ENCODE results near the gene HOXB1.

Gene HOXB1

GRCh38 chr17:48554412-48555257 lies 23.8 kb upstream of the HOXB1 start:
- no peak for DNase-seq (ENCODE audit: low read depth)

DNA sequence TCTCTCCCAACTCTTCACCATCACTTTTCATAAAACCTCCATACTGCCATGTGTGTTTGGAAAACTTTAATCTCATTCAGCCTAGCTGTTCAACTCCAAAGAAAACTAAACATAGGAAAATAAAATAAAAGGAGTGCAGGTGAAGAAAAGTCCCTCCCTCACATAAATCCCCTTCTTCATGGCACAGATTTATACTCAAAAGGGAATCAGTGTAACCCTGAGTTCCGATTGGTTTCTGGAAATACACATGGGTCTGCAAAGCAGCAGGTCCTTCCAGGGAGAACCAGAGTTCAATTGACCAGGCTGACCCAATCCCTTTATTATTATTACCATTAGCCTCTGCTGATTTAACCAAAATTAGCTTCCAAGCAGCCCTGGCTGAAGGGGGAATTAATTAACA lies 23.0 kb upstream of the HOXB1 start:
- DNase-seq (ENCODE audit: low read depth), result no peak

DNA sequence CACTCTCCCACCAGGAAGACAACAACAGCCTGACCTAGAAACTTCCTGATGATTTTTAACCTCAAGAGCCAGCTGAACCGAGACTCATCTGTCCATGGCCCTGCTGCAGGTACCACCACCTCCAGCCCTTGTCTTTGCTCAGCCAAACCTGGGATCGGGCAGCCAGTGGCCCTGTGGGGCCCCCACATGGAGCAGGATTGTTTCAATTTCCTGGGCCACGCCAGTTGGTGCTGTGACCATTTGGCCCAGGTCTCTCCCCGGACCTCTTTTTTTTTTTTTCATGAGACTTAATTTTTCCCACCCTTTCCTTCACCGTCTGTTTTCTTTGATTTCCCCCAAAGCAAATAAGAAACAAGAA lies 22.4 kb upstream of the HOXB1 start:
- no peak for DNase-seq (ENCODE audit: low read depth)

DNA sequence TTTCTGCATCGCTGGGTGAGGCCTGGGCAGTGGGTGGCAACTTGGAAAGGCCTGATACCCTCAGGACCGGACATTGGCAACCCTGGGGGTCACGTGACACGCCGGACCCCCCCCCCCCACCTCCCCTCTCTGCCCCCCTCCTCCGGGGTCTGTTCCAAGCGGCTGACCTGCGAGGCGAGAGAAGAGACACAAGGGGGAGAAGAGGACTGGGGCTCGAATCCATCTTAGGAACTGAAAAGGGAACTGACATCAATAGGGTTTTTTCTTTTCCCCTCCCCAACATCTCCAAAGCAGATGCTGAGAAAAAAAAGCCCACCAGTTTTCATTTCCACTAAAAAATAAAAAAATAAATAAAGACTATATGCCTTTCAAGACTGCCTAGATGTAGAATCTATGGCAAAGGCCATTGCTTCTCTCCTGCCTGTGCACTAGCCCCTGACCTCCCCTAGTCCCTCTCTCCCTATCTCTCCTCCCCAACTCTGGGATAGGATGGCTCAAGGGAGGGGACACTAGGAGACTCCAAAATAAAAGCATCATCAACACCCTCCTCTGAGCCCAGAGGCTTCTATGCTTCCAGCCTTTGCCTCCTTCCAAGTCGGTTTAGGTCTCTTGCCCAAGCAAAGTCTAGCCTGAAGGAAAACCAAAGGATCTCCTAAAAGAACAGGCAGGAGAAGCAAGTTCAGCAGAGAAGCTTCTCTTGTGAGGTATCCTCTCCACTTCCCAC lies 21.8 kb upstream of the HOXB1 start:
- no peak for DNase-seq (ENCODE audit: low read depth)

- no peak for DNase-seq (ENCODE audit: low read depth)
Measured at GRCh38 chr17:48551596-48552465, 21.0 kb upstream of the HOXB1 start.

DNA sequence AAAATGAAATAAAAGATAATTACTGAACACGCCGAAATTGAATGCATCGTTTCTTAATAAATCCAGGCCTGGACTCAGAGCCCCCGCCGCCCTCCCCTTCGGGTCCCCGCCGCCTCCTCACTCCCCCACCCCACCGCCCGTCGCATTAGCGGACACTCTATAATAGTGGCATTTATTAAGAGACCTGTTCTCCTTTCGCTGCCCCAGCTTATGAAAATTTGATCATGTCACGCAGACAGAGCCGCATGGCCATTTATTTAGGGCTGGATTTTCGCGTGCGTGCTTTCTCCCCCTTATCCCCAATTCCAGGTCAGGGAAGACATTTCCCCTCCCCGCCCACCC lies 20.4 kb upstream of the HOXB1 start:
- DNase-seq (ENCODE audit: low read depth), result no peak

DNA sequence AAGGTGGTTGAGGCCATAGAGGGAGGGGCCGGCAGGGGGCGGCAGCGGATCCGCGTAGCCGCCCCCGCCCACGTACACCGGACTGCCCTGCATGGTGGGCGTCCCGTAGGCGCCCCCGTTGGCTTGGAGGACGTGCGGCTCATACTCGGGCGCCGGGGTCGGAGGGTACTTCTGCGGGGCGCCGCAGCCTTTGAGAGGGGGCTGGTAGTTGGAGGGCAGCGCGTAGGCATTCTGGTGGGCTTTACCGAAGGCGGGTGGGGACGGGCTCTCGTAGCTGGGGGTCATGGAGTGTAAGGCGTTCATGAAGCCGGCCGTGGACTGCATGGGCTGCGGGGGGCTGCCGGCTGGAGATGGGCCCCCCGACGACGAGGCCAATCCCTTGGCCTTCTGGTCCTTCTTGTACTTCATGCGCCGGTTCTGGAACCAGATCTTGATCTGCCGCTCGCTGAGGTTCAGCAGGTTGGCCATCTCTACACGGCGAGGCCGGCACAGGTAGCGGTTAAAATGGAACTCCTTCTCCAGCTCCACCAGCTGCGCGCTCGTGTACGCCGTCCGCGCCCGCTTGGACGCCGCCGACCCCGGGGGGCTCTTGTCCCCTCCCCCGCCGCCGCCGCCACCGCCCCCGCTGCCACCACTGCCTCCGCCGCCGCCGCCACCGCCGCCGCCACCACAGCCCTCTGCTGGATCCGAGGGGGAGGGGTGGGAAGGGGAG lies 19.8 kb upstream of the HOXB1 start:
- DNase-seq (ENCODE audit: low read depth), result no peak

GRCh38 chr17:48549914-48550501 lies 19.2 kb upstream of the HOXB1 start:
- DNase-seq (ENCODE audit: low read depth), result no peak

- no peak for DNase-seq (ENCODE audit: low read depth)
Measured at GRCh38 chr17:48549281-48549630, 18.4 kb upstream of the HOXB1 start.

DNA sequence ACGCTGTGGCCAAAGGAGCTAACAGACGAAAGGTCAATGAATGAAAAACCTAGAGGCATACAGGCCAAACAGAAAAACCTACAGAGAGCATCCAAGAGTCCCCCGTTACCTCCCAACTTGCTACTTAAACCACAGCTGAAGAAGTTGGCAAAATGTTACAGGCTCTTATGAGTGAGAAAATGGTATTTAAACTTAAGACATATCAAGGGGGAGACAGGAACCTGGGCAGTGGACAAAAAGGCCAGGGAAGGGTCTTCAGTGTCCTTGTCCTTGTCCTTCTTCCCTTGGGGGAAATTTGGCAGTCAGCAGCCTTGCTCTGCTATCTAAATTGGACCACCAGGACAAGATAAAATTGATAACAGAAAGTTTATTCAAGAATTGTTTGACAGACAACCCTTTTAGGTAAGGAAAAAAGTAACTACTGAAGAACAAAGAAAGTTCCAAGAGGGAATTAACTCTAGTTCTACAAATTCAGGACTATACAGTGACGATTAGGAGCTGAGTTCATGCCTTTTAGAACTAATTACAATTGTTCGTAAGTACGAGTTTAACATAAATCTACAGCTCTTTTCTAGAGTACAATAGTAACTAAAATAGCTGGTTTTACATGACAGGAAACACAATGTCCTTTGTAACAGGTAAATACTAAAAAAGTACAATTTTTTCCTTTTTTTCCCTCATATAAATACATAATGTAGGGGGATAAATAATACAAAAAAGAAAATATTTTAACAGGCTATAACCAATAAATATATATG lies 17.9 kb upstream of the HOXB1 start:
- DNase-seq (ENCODE audit: low read depth), result no peak

DNA sequence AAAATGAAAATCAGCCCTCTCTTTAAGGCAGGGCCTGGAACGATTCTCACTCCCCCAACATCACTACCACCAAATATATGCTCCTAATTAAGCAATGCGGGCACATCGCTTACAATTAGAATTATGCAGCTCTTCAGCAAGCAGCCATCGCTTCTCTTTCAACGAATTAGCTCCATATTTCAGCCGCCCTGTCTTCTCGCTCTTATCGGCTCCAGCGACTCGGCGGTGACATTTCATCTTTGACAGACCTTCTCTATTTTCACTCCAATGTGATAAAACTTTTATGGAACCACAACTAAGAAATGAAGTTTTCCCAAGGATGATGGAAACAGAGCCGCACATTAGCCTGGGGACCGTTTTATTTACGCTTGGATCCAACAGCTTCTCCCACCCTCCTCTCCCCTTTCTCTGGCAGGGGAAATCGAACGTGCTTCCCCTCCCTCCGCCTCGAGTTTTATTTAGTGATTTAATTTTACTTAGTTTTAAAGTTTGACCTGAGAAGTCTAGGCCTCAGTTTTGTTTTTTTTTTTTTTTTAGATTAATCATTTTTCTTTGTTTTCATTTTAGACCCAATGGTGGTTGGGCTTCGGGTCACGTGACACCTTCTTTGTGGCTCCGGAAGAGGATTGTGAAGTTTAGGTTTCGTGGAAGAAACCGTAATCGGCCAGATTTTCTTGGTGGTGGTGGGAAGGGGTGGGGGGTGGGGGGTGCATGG lies 17.2 kb upstream of the HOXB1 start:
- no peak for DNase-seq (ENCODE audit: low read depth)

DNA sequence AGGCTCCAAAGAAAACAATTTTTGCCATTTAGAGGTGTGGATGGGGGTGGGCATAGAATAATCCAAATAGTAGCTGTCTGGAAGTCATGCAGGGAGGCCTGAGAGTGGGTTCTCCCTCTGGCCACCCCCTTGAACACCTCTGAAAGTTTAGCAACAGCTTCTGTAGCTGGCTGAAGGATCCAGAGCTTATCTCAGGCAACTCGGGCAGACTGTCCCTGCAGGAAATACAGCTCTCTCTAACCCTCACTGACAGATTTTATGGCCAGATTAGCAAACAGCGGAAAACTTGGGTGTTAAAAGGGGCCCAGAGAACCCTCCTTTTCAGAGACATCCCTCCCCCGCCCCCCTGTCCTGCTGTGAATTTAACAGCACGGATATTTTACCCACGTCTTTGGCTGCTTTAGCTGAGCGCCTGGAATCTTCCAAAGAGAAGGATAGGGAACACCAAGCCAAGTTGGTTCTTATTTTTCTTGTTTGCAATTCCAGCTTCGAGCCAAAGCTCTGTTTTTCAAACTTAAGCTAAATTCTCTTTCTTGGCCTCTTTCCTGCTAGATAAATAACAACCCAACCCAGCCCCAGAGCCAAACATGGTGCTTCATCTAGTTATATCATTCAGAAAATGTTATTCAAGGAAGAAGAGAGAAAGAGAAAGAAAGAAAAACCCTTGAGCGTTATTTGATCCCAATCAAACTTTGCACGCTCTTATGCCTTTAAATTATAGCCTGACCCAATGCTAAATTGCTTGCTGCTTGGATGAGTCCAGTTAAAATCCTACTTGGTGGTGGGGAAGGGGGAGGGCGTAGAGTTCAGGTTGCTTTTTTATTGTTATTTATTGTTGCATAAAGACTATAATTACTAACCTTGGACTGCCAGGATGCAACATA lies 16.4 kb upstream of the HOXB1 start:
- DNase-seq (ENCODE audit: low read depth), result no peak

- DNase-seq (ENCODE audit: low read depth), result no peak
Measured at GRCh38 chr17:48546137-48546923, 15.5 kb upstream of the HOXB1 start.

GRCh38 chr17:48545539-48545938 lies 14.7 kb upstream of the HOXB1 start:
- no peak for DNase-seq (ENCODE audit: low read depth)

DNA sequence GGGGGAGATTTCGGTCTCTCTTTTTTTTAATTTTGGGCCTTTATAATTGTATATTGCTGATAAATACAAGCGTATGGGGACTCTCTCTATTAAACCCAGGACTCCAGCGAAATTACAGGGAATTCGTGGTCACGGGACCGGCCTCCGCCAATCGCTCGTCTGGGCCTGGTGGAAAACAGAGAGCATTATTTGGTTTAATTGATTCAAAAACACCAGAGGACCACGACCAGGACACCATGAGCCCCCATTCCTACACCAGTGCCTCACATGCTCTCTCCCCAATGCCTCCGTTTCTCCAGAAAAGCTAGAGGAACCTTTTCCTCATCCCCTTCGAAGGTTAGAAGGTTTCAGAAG lies 14.2 kb upstream of the HOXB1 start, which contains the start of gene HOXB2:
TSS of gene HOXB2 (minus strand) at position 88 of the 354 bp plus-strand sequence. CDS start 198 bp downstream, outside the sequence.
- no peak for DNase-seq (ENCODE audit: low read depth)

GRCh38 chr17:48544349-48545021 lies 13.7 kb upstream of the HOXB1 start:
- peak; percentile 23 for DNase-seq (ENCODE audit: low read depth)

DNA sequence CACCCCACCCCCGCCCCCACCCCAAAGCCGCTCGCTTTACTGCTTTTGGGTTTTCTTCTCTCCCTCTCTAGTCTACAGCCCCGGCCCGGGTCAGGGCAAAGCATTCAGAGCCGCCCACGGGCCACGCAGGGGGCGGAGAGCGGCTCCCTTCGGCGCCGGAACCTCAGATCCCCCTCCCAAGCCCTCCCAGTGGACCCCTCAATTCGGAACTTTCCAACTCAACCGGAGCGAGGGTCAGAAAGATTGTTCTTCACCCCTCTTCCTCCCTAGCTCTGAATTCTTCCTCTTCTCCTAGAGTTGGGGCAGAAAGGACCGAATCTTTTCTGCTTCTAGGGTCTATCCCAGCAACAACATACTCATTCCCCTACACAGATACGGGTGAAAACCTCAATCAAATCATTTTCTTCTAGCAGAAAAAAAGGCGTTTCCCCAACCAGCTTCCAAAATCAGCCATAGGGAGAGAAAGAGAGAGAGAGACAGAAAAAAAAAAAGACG lies 13.1 kb upstream of the HOXB1 start:
- no peak for DNase-seq (ENCODE audit: low read depth)
